Effector memory CD8-positive, alpha-beta T cell (primary cell): ENCODE data around the gene CIB2.

ENCODE experiments used
- ATAC-seq: fragments of 150-1000 bp; cut with Tn5 transposase; replicated peaks from 2 replicates; pipeline ENCODE4 v1.10.0; 2021; ENCODE audit warnings: mild to moderate bottlenecking, moderate library complexity
- DNase-seq, 3 experiments: peaks; one replicate each; pipeline ENCODE4 v3.0.0; 2021
- H3K27ac Mint-ChIP-seq, 2 donors: one replicate each; pipeline ENCODE4 v1.8.0; 2022; ENCODE audit warnings: mild to moderate bottlenecking in 2 of 2, mixed read lengths in 2 of 2, moderate library complexity in 2 of 2
- H3K27me3 Mint-ChIP-seq, 2 donors: one replicate each; pipeline ENCODE4 v1.8.0; 2022; ENCODE audit warnings: mixed read lengths in 2 of 2
- H3K36me3 Mint-ChIP-seq: one replicate; pipeline ENCODE4 v1.8.0; 2022; ENCODE audit warnings: mild to moderate bottlenecking, moderate library complexity, mixed read lengths; ENCODE audit not compliant: insufficient read depth
- H3K4me1 Mint-ChIP-seq, 2 donors: one replicate each; pipeline ENCODE4 v1.8.0; 2022; ENCODE audit warnings: low read depth in 2 of 2, mixed read lengths in 2 of 2
- H3K4me3 Mint-ChIP-seq, 2 donors: one replicate each; pipeline ENCODE4 v1.8.0; 2022; ENCODE audit warnings: mild to moderate bottlenecking in 2 of 2, mixed read lengths in 2 of 2, moderate library complexity in 2 of 2
- H3K9me3 Mint-ChIP-seq, 2 donors: one replicate each; pipeline ENCODE4 v1.8.0; 2022; ENCODE audit warnings: mixed read lengths in 2 of 2

Gene CIB2

GRCh38 chr15:78082106-78082742, 49.0 kb downstream of the CIB2 start:
- Mint-ChIP-seq H3K4me3 (no peak overlapping the region), H3K4me1 (peaks cover 7 to 8% of the 10 kb centered on the region in 2 donors), H3K27ac (peak overlapping the region in 1 of 2 donors; percentile 8), H3K9me3 (no peaks in the 10 kb centered on the region), H3K36me3 (no peaks in the 10 kb centered on the region), H3K27me3 (no peaks in the 10 kb centered on the region)
- no peak for DNase-seq
- no peak for ATAC-seq

GRCh38 chr15:78080088-78080460, 51.2 kb downstream of the CIB2 start:
- no peak for ATAC-seq
- H3K9me3 Mint-ChIP-seq = no peaks in the 10 kb centered on the region
- H3K4me1 Mint-ChIP-seq = peaks cover 23 to 24% of the 10 kb centered on the region in 2 donors

GRCh38 chr15:78079298-78080087, 51.8 kb downstream of the CIB2 start:
- Mint-ChIP-seq H3K4me3 (no peak overlapping the region), H3K9me3 (no peaks in the 10 kb centered on the region), H3K27ac (peak overlapping the region; percentile 45 to 65), H3K36me3 (peaks cover 7% of the 10 kb centered on the region), H3K4me1 (peaks cover 27% of the 10 kb centered on the region in 2 donors), H3K27me3 (no peaks in the 10 kb centered on the region)
- DNase-seq = no peak
- no peak for ATAC-seq

More at GRCh38 chr15:78080088-78080460, 51.2 kb downstream of the CIB2 start:
- H3K4me3 Mint-ChIP-seq = no peak overlapping the region
- no peak overlapping the region for H3K27ac Mint-ChIP-seq
- H3K36me3 Mint-ChIP-seq = peaks cover 7% of the 10 kb centered on the region
- H3K27me3 Mint-ChIP-seq = no peaks in the 10 kb centered on the region
- DNase-seq = no peak

GRCh38 chr15:78077871-78078210, 53.4 kb downstream of the CIB2 start:
- H3K9me3 Mint-ChIP-seq = no peaks in the 10 kb centered on the region
- peaks cover 34% of the 10 kb centered on the region in 2 donors for H3K4me1 Mint-ChIP-seq
- H3K27ac Mint-ChIP-seq = peak overlapping the region; percentile 94 to 100
- H3K36me3 Mint-ChIP-seq = peaks cover 13% of the 10 kb centered on the region
- DNase-seq (no peak), ATAC-seq (peak; percentile 11)
- H3K4me3 Mint-ChIP-seq = peak overlapping the region; percentile 84 to 100
- no peaks in the 10 kb centered on the region for H3K27me3 Mint-ChIP-seq

- peak within 1 kb of the TSS; percentile 94 to 100 for H3K27ac Mint-ChIP-seq
- H3K4me3 Mint-ChIP-seq = peak within 1 kb of the TSS; percentile 94 to 100
- DNase-seq = peak; percentile 55 to 60 (median 59)
- H3K4me1 Mint-ChIP-seq = peaks cover 38 to 40% of the 10 kb centered on the region in 2 donors
- H3K36me3 Mint-ChIP-seq = peaks cover 13% of the 10 kb centered on the region
- peak; percentile 84 for ATAC-seq
- H3K27me3 Mint-ChIP-seq = no peaks in the 10 kb centered on the region
- H3K9me3 Mint-ChIP-seq = no peaks in the 10 kb centered on the region
Measured at GRCh38 chr15:78077053-78077870, 54.0 kb downstream of the CIB2 start, which contains the start of gene TBC1D2B. TBC1D2B (minus strand) TSS chr15:78077711; CDS start chr15:78077652, 59 bp downstream.

- Mint-ChIP-seq H3K27me3 (no peaks in the 10 kb centered on the region), H3K4me1 (peaks cover 43 to 45% of the 10 kb centered on the region in 2 donors), H3K27ac (peak overlapping the region; percentile 94 to 100), H3K4me3 (peak overlapping the region; percentile 94 to 100), H3K36me3 (peaks cover 13% of the 10 kb centered on the region), H3K9me3 (no peaks in the 10 kb centered on the region)
- DNase-seq (no peak), ATAC-seq (peak; percentile 13)
Measured at GRCh38 chr15:78076231-78077052, 54.8 kb downstream of the CIB2 start.

- Mint-ChIP-seq H3K9me3 (no peaks in the 10 kb centered on the region), H3K27ac (peak overlapping the region; percentile 94 to 100), H3K27me3 (no peaks in the 10 kb centered on the region), H3K4me3 (peak overlapping the region; percentile 94 to 100), H3K4me1 (peaks cover 44 to 45% of the 10 kb centered on the region in 2 donors), H3K36me3 (peaks cover 13% of the 10 kb centered on the region)
- no peak for ATAC-seq
- DNase-seq = no peak
Measured at GRCh38 chr15:78075490-78076230, 55.6 kb downstream of the CIB2 start.

GRCh38 chr15:78073046-78073787, 58.0 kb downstream of the CIB2 start:
- no peak for ATAC-seq
- Mint-ChIP-seq H3K4me3 (peak overlapping the region; percentile 49 to 50), H3K4me1 (peaks cover 44 to 63% of the 10 kb centered on the region in 2 donors), H3K27ac (peak overlapping the region; percentile 71 to 86), H3K27me3 (no peaks in the 10 kb centered on the region), H3K9me3 (no peaks in the 10 kb centered on the region), H3K36me3 (peaks cover 19% of the 10 kb centered on the region)
- no peak for DNase-seq

GRCh38 chr15:78072080-78072892, 59.0 kb downstream of the CIB2 start:
- peaks cover 38 to 60% of the 10 kb centered on the region in 2 donors for H3K4me1 Mint-ChIP-seq
- H3K27me3 Mint-ChIP-seq = no peaks in the 10 kb centered on the region
- peak overlapping the region; percentile 49 to 50 for H3K4me3 Mint-ChIP-seq
- peaks cover 19% of the 10 kb centered on the region for H3K36me3 Mint-ChIP-seq
- ATAC-seq (peak; percentile 1), DNase-seq (no peak)
- peak overlapping the region; percentile 71 to 86 for H3K27ac Mint-ChIP-seq
- no peaks in the 10 kb centered on the region for H3K9me3 Mint-ChIP-seq

- H3K4me3 Mint-ChIP-seq = no peak overlapping the region
- H3K27me3 Mint-ChIP-seq = no peaks in the 10 kb centered on the region
- H3K27ac Mint-ChIP-seq = peak overlapping the region; percentile 8 to 97
- ATAC-seq (no peak), DNase-seq (no peak)
- peaks cover 12% of the 10 kb centered on the region for H3K36me3 Mint-ChIP-seq
- H3K4me1 Mint-ChIP-seq = peaks cover 33 to 56% of the 10 kb centered on the region in 2 donors
- H3K9me3 Mint-ChIP-seq = no peaks in the 10 kb centered on the region
Measured at GRCh38 chr15:78071383-78071782, 59.9 kb downstream of the CIB2 start.

- Mint-ChIP-seq H3K27me3 (no peaks in the 10 kb centered on the region), H3K9me3 (no peaks in the 10 kb centered on the region), H3K36me3 (peaks cover 12% of the 10 kb centered on the region), H3K4me3 (no peak overlapping the region), H3K4me1 (peaks cover 22 to 45% of the 10 kb centered on the region in 2 donors), H3K27ac (peak overlapping the region; percentile 96 to 97)
- DNase-seq (no peak), ATAC-seq (no peak)
Measured at GRCh38 chr15:78070049-78070700, 61.1 kb downstream of the CIB2 start.
